ENCODE data around the gene MAP4K4.
A peak's percentile ranks its signal among the peaks of the same experiment; 100 is the strongest.
"Not testable (repeated sequence)": the region's sequence is repeated elsewhere in the genome, so short reads cannot be mapped to it uniquely, and the experiment has no call there.

Gene MAP4K4

GRCh38 chr2:101881131-101881530 lies 183.6 kb downstream of the MAP4K4 start:
- DNase-seq, result no peak

GRCh38 chr2:101882769-101883307 lies 185.3 kb downstream of the MAP4K4 start:
- no peak for DNase-seq

GRCh38 chr2:101883860-101884259 lies 186.4 kb downstream of the MAP4K4 start:
- peak; percentile 45 for DNase-seq

- no peak for DNase-seq
Measured at GRCh38 chr2:101884423-101884822, 186.9 kb downstream of the MAP4K4 start.

- DNase-seq, result no peak
Measured at GRCh38 chr2:101887328-101887727, 189.8 kb downstream of the MAP4K4 start.

GRCh38 chr2:101889460-101890098 lies 192.1 kb downstream of the MAP4K4 start:
- no peak for DNase-seq

GRCh38 chr2:101892377-101892776 lies 194.9 kb downstream of the MAP4K4 start:
- DNase-seq, result no peak

- DNase-seq, result no peak
Measured at GRCh38 chr2:101893681-101894381, 196.3 kb downstream of the MAP4K4 start.

- no peak for DNase-seq
Measured at GRCh38 chr2:101895039-101895438, 197.5 kb downstream of the MAP4K4 start.

- DNase-seq, result no peak
Measured at GRCh38 chr2:101895819-101896322, 198.4 kb downstream of the MAP4K4 start.

GRCh38 chr2:101897301-101897700 lies 199.8 kb downstream of the MAP4K4 start:
- DNase-seq, result no peak

GRCh38 chr2:101899265-101899664 lies 201.8 kb downstream of the MAP4K4 start:
- no peak for DNase-seq

GRCh38 chr2:101899871-101900270 lies 202.4 kb downstream of the MAP4K4 start:
- DNase-seq, result no peak

- DNase-seq, result no peak
Measured at GRCh38 chr2:101900375-101900774, 202.9 kb downstream of the MAP4K4 start.

- no peak for DNase-seq
Measured at GRCh38 chr2:101901241-101901640, 203.7 kb downstream of the MAP4K4 start.

- DNase-seq, result no peak
Measured at GRCh38 chr2:101902169-101902568, 204.7 kb downstream of the MAP4K4 start.

GRCh38 chr2:101904916-101905315 lies 207.4 kb downstream of the MAP4K4 start:
- DNase-seq, result no peak

- no peak for DNase-seq
Measured at GRCh38 chr2:101905746-101906336, 208.3 kb downstream of the MAP4K4 start.

- no peak for DNase-seq
Measured at GRCh38 chr2:101909760-101910159, 212.3 kb downstream of the MAP4K4 start.

- no peak for DNase-seq
Measured at GRCh38 chr2:101912545-101912944, 215.0 kb downstream of the MAP4K4 start.

GRCh38 chr2:101921319-101921952 lies 223.9 kb downstream of the MAP4K4 start:
- DNase-seq, result peak; percentile 3

- no peak for DNase-seq
Measured at GRCh38 chr2:101921953-101922325, 224.4 kb downstream of the MAP4K4 start.

GRCh38 chr2:101924311-101924710 lies 226.8 kb downstream of the MAP4K4 start:
- DNase-seq, result not testable (repeated sequence)
